Heart left ventricle (tissue), 16 donors: ENCODE results near the gene CCDC85C. TPM values are rescaled to one million over a fixed set of nuclear protein-coding genes. Genes with fewer than 3 reads are reported as not detected.

Experiments used
- ATAC-seq, 4 donors: fragments of 200-7000 bp; cut with Tn5 transposase; one replicate each; pipeline ENCODE4 v1.9.1; 2020 to 2022; ENCODE audit warnings: moderate library complexity in 4 of 4, mild to moderate bottlenecking in 3 of 4, moderate number of reproducible peaks in 1 of 4
- DNase-seq, 5 donors: peaks; one replicate each; pipeline ENCODE4 v3.0.0-alpha.2; 2020
- H3K27ac ChIP-seq, 12 donors: fragments of 200-600 bp; sonication (generic) in 4 of 12; one replicate each; pipeline versions ENCODE4 v1.5.0 to v1.8.0; 2016 to 2022; ENCODE audit warnings: mild to moderate bottlenecking in 2 of 12
- H3K27me3 ChIP-seq, 9 donors: fragments of 200-600 bp; sonication (generic) in 2 of 9; one replicate each; pipeline versions ENCODE4 v1.5.1 to v1.8.0; 2016 to 2022; ENCODE audit warnings: mild to moderate bottlenecking in 3 of 9
- H3K36me3 ChIP-seq, 9 donors: fragments of 200-600 bp; sonication (generic) in 2 of 9; one replicate each; pipeline versions ENCODE4 v1.5.0 to v1.8.0; 2018 to 2022; ENCODE audit warnings: mild to moderate bottlenecking in 2 of 9
- H3K4me1 ChIP-seq, 12 donors: fragments of 200-600 bp; sonication (generic) in 4 of 12; one replicate each; pipeline versions ENCODE4 v1.5.0 to v1.8.0; 2016 to 2022; ENCODE audit warnings: mild to moderate bottlenecking in 3 of 12
- H3K4me3 ChIP-seq, 12 donors: fragments of 200-600 bp; sonication (generic) in 4 of 12; one replicate each; pipeline versions ENCODE4 v1.5.0 to v1.8.0; 2017 to 2022; ENCODE audit warnings: mild to moderate bottlenecking in 9 of 12, moderate library complexity in 4 of 12
- H3K9me3 ChIP-seq, 12 donors: fragments of 200-600 bp; sonication (generic) in 4 of 12; one replicate each; pipeline versions ENCODE4 v1.5.0 to v1.8.0; 2016 to 2022; ENCODE audit warnings: mild to moderate bottlenecking in 1 of 12
- CTCF ChIP-seq, 12 donors: fragments of 200-600 bp; sonication (generic) in 4 of 12; IDR thresholded peaks; one replicate each; pipeline versions ENCODE4 v1.5.0 to v1.8.0; 2018 to 2022; ENCODE audit warnings: antibody characterized with exemption in 12 of 12, mild to moderate bottlenecking in 5 of 12
- POLR2A ChIP-seq, 2 donors: fragments of 450-650 bp; IDR thresholded peaks; one replicate each; pipeline ENCODE4 v1.6.1; 2017; ENCODE audit warnings: antibody characterized with exemption in 2 of 2, mild to moderate bottlenecking in 2 of 2, moderate library complexity in 2 of 2
- WGBS, 4 donors: extraction: QIAGEN DNeasy Blood & Tissue Kit in 2 of 4; methylation state at CpG; one replicate each; pipeline versions ENCODE4 v1.1.5 to v1.1.7; 2013 to 2018; 5-methylcytosine and 5-hydroxymethylcytosine counted together
- intact Hi-C, 10 donors: fragments of 100-400 bp; cut with DNase I; formaldehyde crosslinking; loops; one replicate each; pipeline versions ENCODE4 v1.11.1 to v1.14.2; 2022
- polyA plus RNA-seq, 2 donors: library from polyadenylated mRNA; stranded (reverse); fragments of 200-250 nt; gene quantifications; one replicate each; pipeline ENCODE4 v1.2.3, GENCODE V29; 2013
- total RNA-seq, 9 donors: library from RNA; depleted of rRNA in 2 of 9; stranded (reverse); fragments of >200 nt in 2 of 9; fragmentation: NEBNext Ultra II Directional in 3 of 9; extraction: Animal tissue kit (Norgen Biotek cat#: 25700) in 3 of 9; gene quantifications; one replicate each; pipeline versions ENCODE4 v1.1.0 to v1.2.4, GENCODE V29; 2016 to 2023
- donor health status: ischemic (EF 13 %, LVEDD 7.1; RV severe dilation, severe dysfunction).
- donor health status: healthy with polysubstance abuse.
- donor health status: DM: no; HTN: yes; CAD: no.
- donor health status: DM: no; HTN: no; CAD: no.
- donor health status: ischemic (EF 25% LVEDD 6.9; RV normal size, moderate dysfunction).
- donor health status: ischemic (EF 25% LVEDD 5.7; RV mildly dilated, moderate dysfunction).
- donor health status: healthy.
- donor health status: DM: yes; HTN: yes; CAD: no.
- donor health status: ischemic (EF 35%, LVEDD 5.7; RV mildly dilated, moderate dysfunction).
- donor health status: nonischemic (EF 11% LVEDD 7.7; RV severe dilation, severe dysfunction).
- donor health status: DM: yes; HTN: yes; CAD: no.
- donor health status: PGD.
- donor health status: ischemic (EF 29% LVEDD 5.4; RV normal size, mild dysfunction).
- donor health status: nonischemic (EF 23%, LVEDD 6.1; RV moderate dilation, normal function).

Gene CCDC85C
- total and polyA plus RNA-seq, 11 donors, result 22.5 to 45.4 (median 29.7) TPM

GRCh38 chr14:99460793-99461192 lies 143.2 kb downstream of the CCDC85C start:
- ATAC-seq (no peak), DNase-seq (no peak)
- Histone ChIP-seq H3K27ac (no peak overlapping the region), H3K36me3 (peaks cover 0 to 98% (median 82%) of the 10 kb centered on the region in 9 donors), H3K4me3 (no peak overlapping the region), H3K9me3 (no peaks in the 10 kb centered on the region), H3K4me1 (no peaks in the 10 kb centered on the region), H3K27me3 (no peaks in the 10 kb centered on the region)
- no peak for TF ChIP-seq CTCF (IDR thresholded peaks at IDR 0.05)
- no peak for TF ChIP-seq POLR2A (IDR thresholded peaks at IDR 0.05)
- 90 to 96% (median 94%) methylated on average over 3 of the region's 3 CpGs for WGBS, 4 donors
- intact Hi-C loops, result no loop called here

- H3K4me3 ChIP-seq, result no peak overlapping the region
- 80 to 88% (median 83%) methylated on average over 5 of the region's 5 CpGs for WGBS, 4 donors
- peaks cover 0 to 99% (median 83%) of the 10 kb centered on the region in 9 donors for H3K36me3 ChIP-seq
- H3K4me1 ChIP-seq, result no peaks in the 10 kb centered on the region
- no peak overlapping the region for H3K27ac ChIP-seq
- DNase-seq (no peak), ATAC-seq (no peak)
- intact Hi-C loops, result no loop called here
- no peaks in the 10 kb centered on the region for H3K9me3 ChIP-seq
- H3K27me3 ChIP-seq, result no peaks in the 10 kb centered on the region
- TF ChIP-seq POLR2A (IDR thresholded peaks at IDR 0.05) (no peak), CTCF (IDR thresholded peaks at IDR 0.05) (no peak)
Observed at GRCh38 chr14:99459481-99460100, 144.4 kb downstream of the CCDC85C start.

GRCh38 chr14:99454246-99454645 lies 149.8 kb downstream of the CCDC85C start:
- peaks cover 0 to 98% (median 91%) of the 10 kb centered on the region in 9 donors for H3K36me3 ChIP-seq
- no peak for TF ChIP-seq CTCF (IDR thresholded peaks at IDR 0.05)
- TF ChIP-seq POLR2A (IDR thresholded peaks at IDR 0.05), result no peak
- ATAC-seq (no peak), DNase-seq (no peak)
- WGBS, 4 donors, result 68 to 97% (median 79%) methylated on average over 3 of the region's 3 CpGs
- no peaks in the 10 kb centered on the region for H3K27me3 ChIP-seq
- no peaks in the 10 kb centered on the region for H3K9me3 ChIP-seq
- H3K4me1 ChIP-seq, result peaks cover 0 to 8% (median 0%) of the 10 kb centered on the region in 12 donors
- H3K4me3 ChIP-seq, result no peak overlapping the region
- intact Hi-C loops, result no loop called here
- H3K27ac ChIP-seq, result no peak overlapping the region

GRCh38 chr14:99452968-99453367 lies 151.0 kb downstream of the CCDC85C start:
- no peak for DNase-seq
- H3K4me1 ChIP-seq, result peaks cover 0 to 8% (median 0%) of the 10 kb centered on the region in 12 donors
- H3K9me3 ChIP-seq, result no peaks in the 10 kb centered on the region
- H3K36me3 ChIP-seq, result peaks cover 0 to 99% (median 96%) of the 10 kb centered on the region in 9 donors
- no peaks in the 10 kb centered on the region for H3K27me3 ChIP-seq
- WGBS, 4 donors, result 77 to 85% (median 84%) methylated on average over 4 of the region's 4 CpGs
- no peak for ATAC-seq
- H3K4me3 ChIP-seq, result no peak overlapping the region
- TF ChIP-seq POLR2A (IDR thresholded peaks at IDR 0.05) (no peak), CTCF (IDR thresholded peaks at IDR 0.05) (no peak)
- H3K27ac ChIP-seq, result no peak overlapping the region
- intact Hi-C loops, result no loop called here
